Suprapubic skin (tissue), 4 donors: ENCODE measurements around the gene IGLL5. TPM values are rescaled to one million over a fixed set of nuclear protein-coding genes. Genes with fewer than 3 reads are reported as not detected.

Experiments used
- DNase-seq, 2 donors: peaks; one replicate each; pipeline ENCODE4 v3.0.0-alpha.2; 2019; ENCODE audit warnings: low spot score in 2 of 2
- H3K27ac ChIP-seq: fragments of 200-600 bp; sonication (generic); one replicate; pipeline ENCODE4 v1.5.1; 2019
- H3K27me3 ChIP-seq: fragments of 200-600 bp; sonication (generic); one replicate; pipeline ENCODE4 v1.5.1; 2019
- H3K36me3 ChIP-seq: fragments of 200-600 bp; sonication (generic); one replicate; pipeline ENCODE4 v1.5.1; 2019
- H3K4me1 ChIP-seq: fragments of 200-600 bp; sonication (generic); one replicate; pipeline ENCODE4 v1.5.1; 2019
- H3K4me3 ChIP-seq: fragments of 200-600 bp; sonication (generic); one replicate; pipeline ENCODE4 v1.5.1; 2019; ENCODE audit warnings: mild to moderate bottlenecking
- H3K9me3 ChIP-seq: fragments of 200-600 bp; sonication (generic); one replicate; pipeline ENCODE4 v1.5.1; 2019
- CTCF ChIP-seq, 2 donors: fragments of 200-600 bp in 1 of 2; fragments of 450-650 bp in 1 of 2; sonication (generic) in 1 of 2; IDR thresholded peaks; one replicate each; pipeline ENCODE4 v1.5.1; 2016 to 2019; ENCODE audit warnings: antibody characterized with exemption in 2 of 2, mild to moderate bottlenecking in 1 of 2, moderate library complexity in 1 of 2
- EP300 ChIP-seq: sonication (generic); formaldehyde crosslinking; IDR thresholded peaks from one replicate; pipeline ENCODE4 v1.6.1; 2017; ENCODE audit warnings: antibody characterized with exemption
- POLR2A ChIP-seq, 2 donors: fragments of 450-650 bp; IDR thresholded peaks; one replicate each; pipeline ENCODE4 v1.6.1; 2017; ENCODE audit warnings: antibody characterized with exemption in 2 of 2, mild to moderate bottlenecking in 2 of 2, moderate library complexity in 2 of 2
- POLR2AphosphoS5 ChIP-seq, 3 donors: sonication (generic); formaldehyde crosslinking; IDR thresholded peaks; one replicate each; pipeline ENCODE4 v1.6.1; 2017; ENCODE audit warnings: antibody characterized with exemption in 3 of 3
- WGBS: methylation state at CpG from one replicate; pipeline ENCODE4 v1.1.5; 2018; 5-methylcytosine and 5-hydroxymethylcytosine counted together
- total RNA-seq, 4 donors: library from RNA; depleted of rRNA; stranded (reverse); fragments of >200 nt; gene quantifications; one replicate each; pipeline ENCODE4 v1.1.0, GENCODE V29; 2016

IGLL5 gene
- total RNA-seq, 4 donors from 2014 or later, result not detected

- H3K27ac ChIP-seq, result no peak overlapping the region
- 88% methylated on average over 9 of the region's 9 CpGs for WGBS
- H3K27me3 ChIP-seq, result no peaks in the 10 kb centered on the region
- no peaks in the 10 kb centered on the region for H3K36me3 ChIP-seq
- no peak for TF ChIP-seq CTCF (IDR thresholded peaks at IDR 0.05)
- no peak for TF ChIP-seq EP300
- no peak for TF ChIP-seq POLR2AphosphoS5 (IDR thresholded peaks at IDR 0.05)
- TF ChIP-seq POLR2A (IDR thresholded peaks at IDR 0.05), result no peak
- H3K9me3 ChIP-seq, result no peaks in the 10 kb centered on the region
- peaks cover 4% of the 10 kb centered on the region for H3K4me1 ChIP-seq
- no peak overlapping the region for H3K4me3 ChIP-seq
- DNase-seq, result no peak
Observed at GRCh38 chr22:22924369-22925145, 36.9 kb downstream of the IGLL5 start.

- no peak for DNase-seq
- Histone ChIP-seq H3K4me1 (peaks cover 4% of the 10 kb centered on the region), H3K9me3 (no peaks in the 10 kb centered on the region), H3K4me3 (no peak overlapping the region), H3K36me3 (no peaks in the 10 kb centered on the region), H3K27ac (no peak overlapping the region), H3K27me3 (no peaks in the 10 kb centered on the region)
- WGBS, result 78% methylated on average over 8 of the region's 14 CpGs
- TF ChIP-seq POLR2AphosphoS5 (IDR thresholded peaks at IDR 0.05) (no peak), POLR2A (IDR thresholded peaks at IDR 0.05) (no peak), EP300 (no peak), CTCF (IDR thresholded peaks at IDR 0.05) (no peak)
Observed at GRCh38 chr22:22925146-22925804, 37.7 kb downstream of the IGLL5 start.

GRCh38 chr22:22925805-22926369, 38.3 kb downstream of the IGLL5 start:
- H3K27me3 ChIP-seq, result peaks cover 3% of the 10 kb centered on the region
- 46% methylated on average over 8 of the region's 8 CpGs for WGBS
- no peak overlapping the region for H3K27ac ChIP-seq
- H3K4me3 ChIP-seq, result no peak overlapping the region
- TF ChIP-seq POLR2A (IDR thresholded peaks at IDR 0.05) (no peak), CTCF (IDR thresholded peaks at IDR 0.05) (no peak), POLR2AphosphoS5 (IDR thresholded peaks at IDR 0.05) (no peak), EP300 (no peak)
- no peak for DNase-seq
- peaks cover 4% of the 10 kb centered on the region for H3K4me1 ChIP-seq
- no peaks in the 10 kb centered on the region for H3K9me3 ChIP-seq
- H3K36me3 ChIP-seq, result no peaks in the 10 kb centered on the region

- Histone ChIP-seq H3K27ac (no peak overlapping the region), H3K4me3 (no peak overlapping the region), H3K4me1 (peaks cover 4% of the 10 kb centered on the region), H3K9me3 (no peaks in the 10 kb centered on the region), H3K36me3 (no peaks in the 10 kb centered on the region), H3K27me3 (peaks cover 3% of the 10 kb centered on the region)
- TF ChIP-seq POLR2AphosphoS5 (IDR thresholded peaks at IDR 0.05), result no peak
- no peak for TF ChIP-seq CTCF (IDR thresholded peaks at IDR 0.05)
- TF ChIP-seq POLR2A (IDR thresholded peaks at IDR 0.05), result no peak
- TF ChIP-seq EP300, result no peak
- WGBS, result 62% methylated on average over 9 of the region's 13 CpGs
- no peak for DNase-seq
Observed at GRCh38 chr22:22926370-22927195, 39.0 kb downstream of the IGLL5 start.
